Panc1 (cell line): ENCODE measurements around the gene TMEM258. TPM values are rescaled to one million over a fixed set of nuclear protein-coding genes. Genes with fewer than 3 reads are reported as not detected.

Experiments used
- ATAC-seq: fragments of 200-7000 bp; cut with Tn5 transposase; 2 replicates; pipeline ENCODE4 v1.9.1; 2020; ENCODE audit warnings: mild to moderate bottlenecking, moderate library complexity
- BruUV-seq: library from RNA; stranded (reverse); fragments of 400-500 nt; replicated peaks from 2 replicates; lab custom pipeline; 2021; lab: Mats Ljungman, UMichigan
- CTCF ChIA-PET: fragments of 300-600 bp; sonication (Branson Sonifier 250); formaldehyde crosslinking; loops from one replicate; lab custom pipeline; 2022; ENCODE audit warnings: antibody characterized with exemption; lab: Charles Lee
- POLR2A ChIA-PET: fragments of 300-600 bp; sonication (Branson Sonifier 250); formaldehyde crosslinking; loops from one replicate; lab custom pipeline; 2022; ENCODE audit warnings: antibody characterized with exemption; lab: Charles Lee
- DNase-seq: peaks from one replicate; pipeline ENCODE4 v3.0.0-alpha.2; 2010; ENCODE audit warnings: low read depth, low spot score
- H3K27ac ChIP-seq: 2 replicates; pipeline ENCODE4 v1.5.1; 2011; ENCODE audit warnings: mild to moderate bottlenecking, low read length, inconsistent platforms
- H3K27me3 ChIP-seq: fragments of 200-500 bp; sonication (Bioruptor generic); 2 replicates; pipeline ENCODE4 v1.6.0; 2014; ENCODE audit warnings: low read length, inconsistent platforms; ENCODE audit not compliant: control insufficient read depth, insufficient read depth
- H3K36me3 ChIP-seq: fragments of 200-500 bp; sonication (Bioruptor generic); 2 replicates; pipeline ENCODE4 v1.5.1; 2014; ENCODE audit warnings: inconsistent platforms, mild to moderate bottlenecking, low read length, moderate library complexity; ENCODE audit not compliant: control insufficient read depth, insufficient read depth
- H3K4me1 ChIP-seq: 2 replicates; pipeline ENCODE4 v1.5.1; 2011; ENCODE audit warnings: inconsistent platforms, mild to moderate bottlenecking, low read length, moderate library complexity; ENCODE audit not compliant: control insufficient read depth, insufficient read depth
- H3K4me3 ChIP-seq, 2 experiments: 2 replicates each; pipeline ENCODE4 v1.5.1; 2011 to 2012; ENCODE audit warnings: low read depth in 2 of 2, low read length in 2 of 2, mild to moderate bottlenecking in 2 of 2, inconsistent platforms in 1 of 2, moderate library complexity in 1 of 2
- H3K9me3 ChIP-seq: fragments of 200-500 bp; sonication (Bioruptor generic); 2 replicates; pipeline ENCODE4 v1.5.1; 2014; ENCODE audit warnings: low read depth, mild to moderate bottlenecking, inconsistent platforms, low read length, moderate library complexity; ENCODE audit not compliant: control insufficient read depth, insufficient read depth
- CTCF ChIP-seq: fragments of 450-650 bp; IDR thresholded peaks from 2 replicates; pipeline ENCODE4 v1.5.1; 2017; ENCODE audit warnings: mild to moderate bottlenecking
- POLR2AphosphoS5 ChIP-seq: IDR thresholded peaks from 2 replicates; pipeline ENCODE4 v1.6.1; 2012; ENCODE audit warnings: mild to moderate bottlenecking, low read depth, low read length, moderate library complexity
- SIN3A ChIP-seq: IDR thresholded peaks from 2 replicates; pipeline ENCODE4 v1.6.1; 2012; ENCODE audit warnings: low read depth, mild to moderate bottlenecking, low read length, moderate library complexity, borderline replicate concordance; ENCODE audit not compliant: insufficient read depth
- TCF7L2 ChIP-seq: IDR thresholded peaks from 2 replicates; pipeline ENCODE4 v1.6.1; 2011; ENCODE audit warnings: mild to moderate bottlenecking, low read depth, low read length, inconsistent platforms
- in situ Hi-C: cut with HindIII; loops from 2 replicates; pipeline ENCODE4 v1.10.0; 2016; ENCODE audit warnings: low sequenced_read_pairs, low pct_unique_long_range_greater_than_20kb
- intact Hi-C: fragments of 100-400 bp; cut with micrococcal nuclease; formaldehyde crosslinking; loops from one replicate; pipeline ENCODE4 v1.10.0; 2022; ENCODE audit not compliant: unreplicated experiment
- total RNA-seq: library from RNA; stranded (reverse); gene quantifications from one replicate; pipeline ENCODE4 v1.2.1, GENCODE V29; 2021; ENCODE audit not compliant: unreplicated experiment
- TF ChIP-seq, protein P1 (sequence below), 2 experiments: IDR thresholded peaks; 2 replicates each; pipeline ENCODE4 v1.6.1; 2011 to 2012; ENCODE audit warnings: low read depth in 2 of 2, control low read depth in 1 of 2, low read length in 1 of 2, mild to moderate bottlenecking in 1 of 2, moderate library complexity in 1 of 2; ENCODE audit not compliant: insufficient read depth in 1 of 2

Gene TMEM258
- total RNA-seq, 1 experiment from 2014 or later, result 139 TPM

DNA sequence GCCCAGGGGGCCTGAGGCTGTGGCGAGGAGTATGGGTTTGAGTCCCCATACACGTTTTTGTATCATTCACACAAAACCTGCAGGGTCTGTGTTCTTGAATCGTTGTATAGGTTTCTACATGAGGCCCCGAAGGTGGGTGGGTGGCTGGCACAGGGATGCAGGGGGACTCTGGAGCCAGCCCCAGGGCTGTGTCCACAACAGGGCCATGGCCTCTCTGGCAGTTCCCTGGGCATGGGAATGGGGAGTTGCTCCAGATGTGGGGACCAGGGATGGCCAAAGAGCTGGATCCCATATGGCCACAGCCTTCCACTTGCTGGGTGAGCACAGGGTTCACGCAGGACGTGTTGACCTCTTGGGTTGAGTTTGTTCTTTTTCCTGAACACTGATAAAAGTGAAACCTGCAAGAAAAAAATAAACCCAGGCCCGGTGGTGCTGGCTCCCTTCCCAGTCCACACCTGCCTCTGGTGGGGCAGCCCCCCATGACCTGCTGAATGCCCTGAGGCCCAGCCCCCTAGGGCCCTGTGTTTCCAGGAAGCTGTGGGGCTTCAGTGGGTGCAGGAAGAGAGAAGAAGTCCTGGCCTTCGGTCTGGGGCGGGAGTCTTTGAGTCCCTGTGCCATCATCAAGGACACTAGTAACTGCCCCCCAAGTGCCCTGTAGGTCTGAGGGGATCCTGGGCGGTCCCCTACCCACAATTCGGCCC is 23.9 kb downstream of the TMEM258 start:
- ChIA-PET POLR2A (no interaction called here), CTCF (no interaction called here)
- DNase-seq (no peak), ATAC-seq (no peak)
- BruUV-seq, result no TSS peak
- Histone ChIP-seq H3K4me1 (peaks cover 10% of the 10 kb centered on the region), H3K4me3 (no peak overlapping the region), H3K27me3 (no peaks in the 10 kb centered on the region), H3K27ac (no peak overlapping the region), H3K9me3 (no peaks in the 10 kb centered on the region), H3K36me3 (no peaks in the 10 kb centered on the region)
- no peak for TF ChIP-seq TCF7L2
- no peak for TF ChIP-seq POLR2AphosphoS5
- TF ChIP-seq, protein P1, sequence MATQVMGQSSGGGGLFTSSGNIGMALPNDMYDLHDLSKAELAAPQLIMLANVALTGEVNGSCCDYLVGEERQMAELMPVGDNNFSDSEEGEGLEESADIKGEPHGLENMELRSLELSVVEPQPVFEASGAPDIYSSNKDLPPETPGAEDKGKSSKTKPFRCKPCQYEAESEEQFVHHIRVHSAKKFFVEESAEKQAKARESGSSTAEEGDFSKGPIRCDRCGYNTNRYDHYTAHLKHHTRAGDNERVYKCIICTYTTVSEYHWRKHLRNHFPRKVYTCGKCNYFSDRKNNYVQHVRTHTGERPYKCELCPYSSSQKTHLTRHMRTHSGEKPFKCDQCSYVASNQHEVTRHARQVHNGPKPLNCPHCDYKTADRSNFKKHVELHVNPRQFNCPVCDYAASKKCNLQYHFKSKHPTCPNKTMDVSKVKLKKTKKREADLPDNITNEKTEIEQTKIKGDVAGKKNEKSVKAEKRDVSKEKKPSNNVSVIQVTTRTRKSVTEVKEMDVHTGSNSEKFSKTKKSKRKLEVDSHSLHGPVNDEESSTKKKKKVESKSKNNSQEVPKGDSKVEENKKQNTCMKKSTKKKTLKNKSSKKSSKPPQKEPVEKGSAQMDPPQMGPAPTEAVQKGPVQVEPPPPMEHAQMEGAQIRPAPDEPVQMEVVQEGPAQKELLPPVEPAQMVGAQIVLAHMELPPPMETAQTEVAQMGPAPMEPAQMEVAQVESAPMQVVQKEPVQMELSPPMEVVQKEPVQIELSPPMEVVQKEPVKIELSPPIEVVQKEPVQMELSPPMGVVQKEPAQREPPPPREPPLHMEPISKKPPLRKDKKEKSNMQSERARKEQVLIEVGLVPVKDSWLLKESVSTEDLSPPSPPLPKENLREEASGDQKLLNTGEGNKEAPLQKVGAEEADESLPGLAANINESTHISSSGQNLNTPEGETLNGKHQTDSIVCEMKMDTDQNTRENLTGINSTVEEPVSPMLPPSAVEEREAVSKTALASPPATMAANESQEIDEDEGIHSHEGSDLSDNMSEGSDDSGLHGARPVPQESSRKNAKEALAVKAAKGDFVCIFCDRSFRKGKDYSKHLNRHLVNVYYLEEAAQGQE (IDR thresholded peaks at IDR 0.05; ENCODE audit: insufficient read depth in 1 of 2, low read depth in 2 of 2, low read length in 1 of 2), result no peak
- no peak for TF ChIP-seq SIN3A
- TF ChIP-seq CTCF, result no peak
- in situ Hi-C loops, result no loop called here
- intact Hi-C loops, result no loop called here

DNA sequence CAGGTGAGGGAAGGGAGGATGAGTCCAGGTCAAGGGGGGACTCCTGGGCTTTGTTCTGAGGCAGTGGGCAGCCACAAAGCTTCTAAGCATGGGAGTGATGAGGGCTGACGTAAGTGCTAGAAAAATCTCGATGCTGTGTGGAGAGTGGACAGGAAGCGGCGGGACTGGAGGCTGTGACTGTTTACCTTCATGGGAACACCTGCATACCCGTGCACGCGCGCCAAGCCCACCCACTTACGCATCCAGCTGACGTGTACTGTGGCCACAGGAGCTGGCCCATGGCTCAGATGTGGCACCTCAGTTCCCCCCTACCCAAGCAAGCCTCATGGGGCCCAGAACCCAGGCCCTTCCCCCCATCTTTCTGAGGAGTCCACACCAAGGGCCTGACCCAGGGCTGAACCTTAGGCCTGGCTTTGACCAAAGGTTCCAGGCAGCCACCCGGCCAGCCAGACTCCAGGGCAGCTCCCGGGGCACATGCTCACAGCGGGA is 26.0 kb downstream of the TMEM258 start:
- no TSS peak for BruUV-seq
- no peak for TF ChIP-seq CTCF
- TF ChIP-seq, protein P1 (IDR thresholded peaks at IDR 0.05; ENCODE audit: insufficient read depth in 1 of 2, low read depth in 2 of 2, low read length in 1 of 2), result no peak
- TF ChIP-seq POLR2AphosphoS5, result no peak
- no peak for TF ChIP-seq TCF7L2
- no peak for TF ChIP-seq SIN3A
- H3K9me3 ChIP-seq, result no peaks in the 10 kb centered on the region
- ChIA-PET POLR2A (no interaction called here), CTCF (interaction anchor here (0.7 kb wide), 1 partner anchor 9 kb away, joined by 3 read pairs; no protein-coding TSS in a partner anchor)
- H3K27me3 ChIP-seq, result no peaks in the 10 kb centered on the region
- H3K27ac ChIP-seq, result no peak overlapping the region; the same call in 1 of the 2 replicates
- in situ Hi-C loops (no loop called here), intact Hi-C loops (no loop called here)
- H3K4me3 ChIP-seq, result no peak overlapping the region
- H3K4me1 ChIP-seq, result peaks cover 7% of the 10 kb centered on the region
- no peaks in the 10 kb centered on the region for H3K36me3 ChIP-seq
- DNase-seq, result no peak
- ATAC-seq, result 0 out of 2 replicates have a peak, but pooled peaks have one; percentile 25
